ENCODE data around the gene CTNNA1. TPM values are rescaled to one million over a fixed set of nuclear protein-coding genes. Genes with fewer than 3 reads are reported as not detected.
"Not testable (repeated sequence)": the region's sequence is repeated elsewhere in the genome, so short reads cannot be mapped to it uniquely, and the experiment has no call there.

CTNNA1 gene
- total RNA-seq, 1 donor from 2014 or later: 304 TPM

DNA sequence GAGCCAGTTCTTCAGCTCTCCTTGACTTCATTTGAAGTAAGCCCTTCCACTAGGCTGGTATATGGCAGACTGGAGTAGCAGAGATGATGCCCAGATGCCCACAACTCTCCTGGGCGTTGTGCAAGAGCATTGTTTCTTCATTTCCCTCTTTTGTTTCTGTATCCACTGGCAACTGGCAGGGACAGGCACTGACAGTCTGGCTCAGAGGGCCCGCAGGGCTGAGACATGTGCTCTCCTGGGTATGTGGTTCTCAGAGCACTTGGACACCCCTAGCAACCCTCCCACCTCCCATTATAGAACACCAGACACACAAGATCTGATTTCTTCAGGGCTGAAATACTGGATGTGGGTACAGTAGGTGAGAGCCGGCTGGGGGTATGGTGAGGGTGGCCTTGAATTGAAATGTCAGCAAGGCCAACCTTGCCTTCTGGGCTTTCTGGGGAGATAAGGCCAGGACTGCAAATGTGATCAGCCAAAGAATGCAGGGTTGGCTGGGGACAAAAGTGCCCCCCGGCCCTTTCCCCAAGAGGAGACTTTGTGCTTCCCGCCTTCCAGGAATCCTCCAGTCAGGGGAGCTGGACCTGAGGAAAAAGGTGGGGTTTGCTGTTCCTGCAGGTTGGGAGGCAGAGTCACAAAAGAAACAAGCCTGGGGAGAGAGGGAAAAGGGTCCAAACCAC, 28.6 kb upstream of the CTNNA1 start:
- peaks cover 20% of the 10 kb centered on the region for H3K4me1 ChIP-seq
- no peaks in the 10 kb centered on the region for H3K27me3 ChIP-seq
- intact Hi-C loops (cut with DNase I): no loop called here
- TF ChIP-seq POLR2AphosphoS5 (IDR thresholded peaks at IDR 0.05; ENCODE audit: insufficient read depth in 1 of 2, low read depth in 1 of 2): no peak
- TF ChIP-seq, protein P1, sequence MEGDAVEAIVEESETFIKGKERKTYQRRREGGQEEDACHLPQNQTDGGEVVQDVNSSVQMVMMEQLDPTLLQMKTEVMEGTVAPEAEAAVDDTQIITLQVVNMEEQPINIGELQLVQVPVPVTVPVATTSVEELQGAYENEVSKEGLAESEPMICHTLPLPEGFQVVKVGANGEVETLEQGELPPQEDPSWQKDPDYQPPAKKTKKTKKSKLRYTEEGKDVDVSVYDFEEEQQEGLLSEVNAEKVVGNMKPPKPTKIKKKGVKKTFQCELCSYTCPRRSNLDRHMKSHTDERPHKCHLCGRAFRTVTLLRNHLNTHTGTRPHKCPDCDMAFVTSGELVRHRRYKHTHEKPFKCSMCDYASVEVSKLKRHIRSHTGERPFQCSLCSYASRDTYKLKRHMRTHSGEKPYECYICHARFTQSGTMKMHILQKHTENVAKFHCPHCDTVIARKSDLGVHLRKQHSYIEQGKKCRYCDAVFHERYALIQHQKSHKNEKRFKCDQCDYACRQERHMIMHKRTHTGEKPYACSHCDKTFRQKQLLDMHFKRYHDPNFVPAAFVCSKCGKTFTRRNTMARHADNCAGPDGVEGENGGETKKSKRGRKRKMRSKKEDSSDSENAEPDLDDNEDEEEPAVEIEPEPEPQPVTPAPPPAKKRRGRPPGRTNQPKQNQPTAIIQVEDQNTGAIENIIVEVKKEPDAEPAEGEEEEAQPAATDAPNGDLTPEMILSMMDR (IDR thresholded peaks at IDR 0.05): no peak
- TF ChIP-seq POLR2A (IDR thresholded peaks at IDR 0.05): no peak
- no peaks in the 10 kb centered on the region for H3K36me3 ChIP-seq
- H3K27ac ChIP-seq: peak overlapping the region; percentile 71
- DNase-seq (ENCODE audit: extremely low spot score in 2 of 2): no peak
- no peak overlapping the region for H3K4me3 ChIP-seq
- no peaks in the 10 kb centered on the region for H3K9me3 ChIP-seq

DNA sequence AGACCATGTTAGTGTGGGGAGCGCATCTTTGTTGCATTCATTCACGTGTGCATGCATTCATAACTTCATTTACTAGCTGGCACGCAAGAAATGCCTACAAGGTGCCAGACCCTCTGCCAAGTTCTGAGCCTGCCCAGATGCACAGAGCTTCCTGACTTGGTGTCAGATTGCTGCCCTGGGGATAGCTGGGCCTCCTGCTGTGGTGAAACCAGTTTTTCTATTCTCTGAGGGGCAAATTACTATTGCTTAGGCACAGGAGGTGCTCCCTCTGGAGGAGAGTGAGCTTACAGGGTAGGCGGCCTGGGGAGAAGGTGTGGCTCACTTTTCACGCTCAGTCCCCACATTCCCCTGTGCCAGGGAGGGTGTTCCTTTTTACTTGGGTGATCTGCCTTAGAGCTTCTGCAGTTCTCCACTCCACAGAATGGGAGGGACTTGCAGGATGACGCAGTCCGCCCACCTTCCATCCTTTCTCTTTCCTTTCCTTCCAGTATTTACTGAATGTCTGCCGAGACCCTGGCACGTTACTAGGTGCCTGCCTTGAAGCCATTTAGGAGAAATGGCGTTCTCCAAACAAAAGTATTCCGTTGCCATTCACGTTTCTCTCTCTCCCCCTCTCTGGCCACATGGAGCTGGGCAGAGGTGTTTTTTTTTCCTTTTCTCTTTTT, 27.9 kb upstream of the CTNNA1 start:
- peaks cover 20% of the 10 kb centered on the region for H3K4me1 ChIP-seq
- no peaks in the 10 kb centered on the region for H3K9me3 ChIP-seq
- no peaks in the 10 kb centered on the region for H3K36me3 ChIP-seq
- peak overlapping the region; percentile 71 for H3K27ac ChIP-seq
- no peaks in the 10 kb centered on the region for H3K27me3 ChIP-seq
- no peak overlapping the region for H3K4me3 ChIP-seq
- intact Hi-C loops (cut with DNase I): no loop called here
- no peak for TF ChIP-seq POLR2AphosphoS5 (IDR thresholded peaks at IDR 0.05; ENCODE audit: insufficient read depth in 1 of 2, low read depth in 1 of 2)
- TF ChIP-seq, protein P1 (IDR thresholded peaks at IDR 0.05): no peak
- TF ChIP-seq POLR2A (IDR thresholded peaks at IDR 0.05): no peak
- peak in 1 of 2 donors; percentile 89 for DNase-seq (ENCODE audit: extremely low spot score in 2 of 2)

- peak overlapping the region; percentile 71 for H3K27ac ChIP-seq
- peaks cover 20% of the 10 kb centered on the region for H3K4me1 ChIP-seq
- intact Hi-C loops (cut with DNase I): no loop called here
- no peak for DNase-seq (ENCODE audit: extremely low spot score in 2 of 2)
- no peaks in the 10 kb centered on the region for H3K36me3 ChIP-seq
- H3K4me3 ChIP-seq: no peak overlapping the region
- no peak for TF ChIP-seq POLR2AphosphoS5 (IDR thresholded peaks at IDR 0.05; ENCODE audit: insufficient read depth in 1 of 2, low read depth in 1 of 2)
- TF ChIP-seq POLR2A (IDR thresholded peaks at IDR 0.05): no peak
- TF ChIP-seq, protein P1 (IDR thresholded peaks at IDR 0.05): peak in 1 of 3 experiments; percentile 5
- H3K9me3 ChIP-seq: no peaks in the 10 kb centered on the region
- no peaks in the 10 kb centered on the region for H3K27me3 ChIP-seq
Measured at GRCh38 chr5:138725818-138726416, 27.3 kb upstream of the CTNNA1 start.

DNA sequence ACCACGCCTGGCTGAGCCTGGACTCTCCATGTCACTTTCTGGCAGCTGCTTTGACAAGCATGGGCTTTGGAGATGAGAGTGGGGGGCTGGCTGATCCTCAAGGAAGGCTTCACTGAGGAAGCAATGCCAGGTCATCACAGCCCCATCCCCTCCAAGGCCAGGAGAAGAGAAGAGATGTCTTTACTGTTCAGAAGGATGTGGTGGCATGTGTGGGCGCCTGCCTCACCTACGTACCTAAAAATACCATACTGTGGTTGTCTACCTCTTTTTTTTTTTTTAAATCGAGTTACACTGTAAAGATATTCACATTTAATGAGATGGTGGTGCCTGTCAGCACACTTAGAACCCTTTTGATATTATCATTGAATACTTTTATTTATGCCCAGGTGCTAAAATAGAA, 26.4 kb upstream of the CTNNA1 start:
- H3K9me3 ChIP-seq: no peaks in the 10 kb centered on the region
- intact Hi-C loops (cut with DNase I): no loop called here
- H3K27me3 ChIP-seq: no peaks in the 10 kb centered on the region
- no peak for DNase-seq (ENCODE audit: extremely low spot score in 2 of 2)
- H3K36me3 ChIP-seq: no peaks in the 10 kb centered on the region
- TF ChIP-seq POLR2AphosphoS5 (IDR thresholded peaks at IDR 0.05; ENCODE audit: insufficient read depth in 1 of 2, low read depth in 1 of 2) (no peak), POLR2A (IDR thresholded peaks at IDR 0.05) (no peak)
- TF ChIP-seq, protein P1 (IDR thresholded peaks at IDR 0.05): no peak
- H3K4me3 ChIP-seq: no peak overlapping the region
- peaks cover 20% of the 10 kb centered on the region for H3K4me1 ChIP-seq
- no peak overlapping the region for H3K27ac ChIP-seq

- H3K27ac ChIP-seq; H3K27me3 ChIP-seq; H3K4me3 ChIP-seq; H3K36me3 ChIP-seq; H3K4me1 ChIP-seq; H3K9me3 ChIP-seq; intact Hi-C loops (cut with DNase I); DNase-seq (ENCODE audit: extremely low spot score in 2 of 2): not testable (repeated sequence)
Measured at GRCh38 chr5:138730496-138730895, 22.7 kb upstream of the CTNNA1 start.
